ENCODE measurements around the gene PYGO1.
"Not testable (repeated sequence)": the region's sequence is repeated elsewhere in the genome, so short reads cannot be mapped to it uniquely, and the experiment has no call there.

The PYGO1 gene

DNA sequence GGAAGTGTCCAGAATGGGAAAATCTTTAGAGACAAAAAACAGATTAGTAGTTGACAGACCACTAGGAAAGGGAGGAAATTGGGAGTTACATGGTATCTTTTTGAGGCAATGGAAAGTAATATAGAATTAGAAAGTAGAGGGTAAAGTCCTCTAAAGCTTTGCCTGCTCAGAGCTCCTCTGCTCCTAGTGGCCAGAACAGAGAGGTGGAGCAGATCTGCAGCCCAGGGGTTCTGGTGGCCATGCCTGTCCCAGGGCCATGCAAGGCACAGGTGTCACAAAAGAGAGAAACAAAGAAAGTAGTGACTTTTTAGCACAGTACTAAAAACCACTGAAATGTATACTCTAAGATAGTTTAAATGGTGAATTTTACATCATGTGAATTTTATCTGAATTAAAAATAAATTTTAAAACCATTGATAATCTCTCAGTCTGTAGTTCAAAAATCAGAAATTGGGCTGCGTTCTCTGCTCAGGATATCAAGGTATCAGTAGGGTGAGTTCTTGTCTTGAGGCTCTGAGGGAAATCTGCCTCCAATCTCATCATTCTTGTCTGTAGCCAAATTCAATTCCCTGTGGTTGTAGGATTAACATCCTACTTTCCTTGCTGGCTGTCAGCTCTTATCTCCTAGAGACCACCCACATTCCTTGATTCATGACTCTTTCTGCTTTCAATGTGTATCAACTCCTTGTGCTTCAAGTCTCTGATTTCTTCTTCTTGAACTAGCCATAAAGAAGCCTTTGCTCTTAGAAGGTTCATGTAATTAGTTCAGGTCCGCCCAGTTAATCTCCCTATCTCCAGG is 23.6 kb downstream of the PYGO1 start:
- DNase-seq, result no peak

DNA sequence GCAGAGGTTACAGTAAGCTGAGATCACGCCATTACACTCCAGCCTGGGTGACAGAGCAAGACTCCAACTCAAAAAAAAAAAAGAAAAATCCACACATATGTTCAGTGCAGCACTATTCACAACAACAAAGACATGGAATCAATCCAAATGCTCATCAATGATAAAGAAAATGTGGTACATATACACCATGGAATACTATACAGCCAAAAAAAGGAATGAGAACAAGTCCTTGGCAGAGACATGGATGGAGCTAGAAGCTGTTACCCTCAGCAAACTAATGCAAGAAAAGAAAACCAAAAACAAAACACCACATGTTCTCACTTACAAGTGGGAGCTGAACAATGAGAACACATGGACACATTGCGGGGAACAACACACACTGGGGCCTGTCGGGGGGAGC is 25.5 kb downstream of the PYGO1 start:
- DNase-seq, result no peak

DNA sequence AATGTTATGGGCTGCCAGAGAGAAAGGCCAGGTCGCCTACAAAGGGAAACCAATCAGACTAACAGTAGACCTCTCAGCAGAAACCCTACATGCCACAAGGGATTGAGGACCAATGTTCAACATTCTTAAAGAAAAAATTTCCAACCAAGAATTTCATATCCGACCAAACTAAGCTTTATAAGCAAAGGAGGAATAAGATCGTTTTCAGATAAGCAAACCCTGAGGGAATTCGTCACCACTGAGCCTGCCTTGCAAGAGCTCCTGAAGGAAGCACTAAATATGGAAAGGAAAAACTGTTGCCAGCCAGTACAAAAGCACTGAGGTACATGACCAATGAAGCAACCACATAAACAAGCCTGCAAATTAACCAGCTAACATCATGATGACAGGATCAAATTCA is 33.1 kb downstream of the PYGO1 start:
- no peak for DNase-seq

DNA sequence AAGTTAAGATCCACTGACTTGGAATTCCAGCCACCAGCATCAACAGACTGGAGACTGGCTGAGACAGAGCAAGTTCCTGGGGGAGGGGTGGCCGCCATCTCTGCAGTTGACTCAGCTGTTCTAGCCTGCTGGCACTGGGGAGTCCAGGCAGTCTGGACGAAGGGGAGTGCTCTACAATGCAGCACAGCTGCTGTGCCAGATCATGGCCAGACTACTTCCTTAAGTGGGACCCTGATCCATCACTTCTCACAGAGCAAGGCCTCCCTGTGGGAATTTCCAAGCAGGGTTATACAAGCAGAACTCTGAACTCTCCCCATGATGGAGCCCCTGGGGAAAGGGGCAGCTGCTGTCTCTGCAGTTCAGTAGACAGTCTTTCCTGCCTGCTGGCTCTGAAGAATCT is 35.2 kb downstream of the PYGO1 start:
- no peak for DNase-seq

DNA sequence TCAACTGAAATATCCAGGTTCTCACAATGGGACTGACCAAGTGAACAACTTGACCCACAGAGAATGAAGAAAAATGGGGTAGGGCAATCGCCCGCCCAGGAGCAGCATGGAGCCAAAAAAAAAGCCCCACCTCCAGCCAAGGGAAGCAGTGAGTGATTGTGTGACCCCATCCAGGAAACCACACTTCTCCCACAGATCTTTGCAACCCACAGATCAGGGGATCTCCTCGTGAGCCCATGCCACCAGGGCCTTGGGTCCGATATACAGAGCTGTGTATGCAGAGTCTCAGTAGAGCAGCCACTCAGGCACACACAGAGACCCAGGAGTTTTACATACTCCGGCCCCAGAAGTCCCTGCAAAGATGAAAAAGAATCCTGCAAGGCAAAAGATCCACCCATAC is 35.7 kb downstream of the PYGO1 start:
- DNase-seq, result no peak

DNA sequence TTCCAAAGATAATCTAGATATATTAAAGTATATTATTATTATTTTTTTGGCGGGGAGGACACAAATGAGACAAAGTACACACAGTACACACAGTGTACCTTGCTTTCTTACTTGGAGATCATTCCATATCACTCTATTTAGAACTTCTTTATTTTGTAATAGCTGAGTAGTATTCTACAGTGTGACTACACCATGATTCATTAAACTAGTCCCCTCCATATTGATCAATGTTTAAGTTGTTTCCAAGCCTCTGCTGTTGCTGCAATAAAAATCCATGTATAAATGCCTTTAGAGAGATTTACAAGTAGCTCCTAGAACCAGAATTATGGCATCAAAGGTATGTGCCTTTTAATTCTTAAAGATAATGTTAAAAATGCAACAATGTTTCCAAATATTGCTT is 38.8 kb downstream of the PYGO1 start:
- DNase-seq, result no peak

DNA sequence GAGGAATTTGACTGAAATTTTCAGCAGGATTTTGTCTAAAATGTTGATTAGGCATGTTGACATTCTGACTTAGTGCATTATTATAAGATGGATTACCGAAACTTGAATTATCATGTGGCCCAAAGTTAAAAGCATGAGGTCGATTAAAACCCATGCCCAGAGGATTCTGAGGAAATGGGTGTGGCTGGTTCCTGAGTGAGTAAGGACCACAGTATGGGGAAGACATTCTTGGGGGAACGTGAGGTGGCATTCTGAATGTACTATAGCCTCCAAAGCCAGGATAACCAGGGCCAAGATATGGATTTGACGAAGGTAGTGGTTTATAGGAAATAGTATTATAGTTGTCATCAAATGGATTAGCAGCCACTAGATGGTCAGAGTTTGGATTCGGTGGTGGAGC is 41.4 kb downstream of the PYGO1 start:
- DNase-seq, result no peak

DNA sequence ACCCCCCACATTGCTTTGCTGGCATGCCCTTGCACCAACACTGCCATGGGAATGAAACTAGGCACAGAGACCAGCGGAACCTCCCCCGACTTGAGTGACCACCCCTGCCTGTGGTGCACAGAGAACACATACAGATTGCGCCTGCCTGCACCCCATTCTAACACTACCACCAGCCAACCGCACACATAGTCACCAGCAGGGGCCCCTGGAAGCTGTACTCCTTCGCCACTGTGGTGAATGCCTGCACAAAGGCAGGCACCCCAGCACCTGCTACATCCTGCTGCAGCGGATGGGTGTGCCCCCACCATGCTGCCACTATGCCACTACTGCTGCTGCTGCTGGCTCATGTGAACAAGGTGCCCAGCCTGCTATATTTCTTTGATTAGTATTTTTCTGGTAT is 52.7 kb downstream of the PYGO1 start:
- DNase-seq, result no peak

DNA sequence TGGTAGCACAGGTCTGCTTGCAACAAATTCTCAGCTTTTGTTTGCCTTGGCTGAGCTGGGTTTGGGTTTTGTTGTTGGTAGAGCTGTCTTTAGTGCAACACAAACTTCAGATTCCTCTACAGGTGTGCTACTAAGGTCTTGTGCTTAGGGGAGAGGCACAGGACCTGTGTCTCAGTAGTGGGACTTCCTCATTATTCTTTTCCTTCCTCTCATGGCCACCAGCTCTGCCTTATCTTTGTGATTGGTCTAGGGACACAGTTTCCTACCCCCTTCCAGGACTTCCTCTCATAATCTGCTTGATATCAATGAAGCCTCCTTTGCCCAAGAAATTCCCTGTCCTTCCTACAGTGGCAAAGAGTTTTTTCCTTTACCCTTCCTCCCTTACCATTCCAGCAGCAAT is 55.2 kb downstream of the PYGO1 start:
- DNase-seq, result no peak

DNA sequence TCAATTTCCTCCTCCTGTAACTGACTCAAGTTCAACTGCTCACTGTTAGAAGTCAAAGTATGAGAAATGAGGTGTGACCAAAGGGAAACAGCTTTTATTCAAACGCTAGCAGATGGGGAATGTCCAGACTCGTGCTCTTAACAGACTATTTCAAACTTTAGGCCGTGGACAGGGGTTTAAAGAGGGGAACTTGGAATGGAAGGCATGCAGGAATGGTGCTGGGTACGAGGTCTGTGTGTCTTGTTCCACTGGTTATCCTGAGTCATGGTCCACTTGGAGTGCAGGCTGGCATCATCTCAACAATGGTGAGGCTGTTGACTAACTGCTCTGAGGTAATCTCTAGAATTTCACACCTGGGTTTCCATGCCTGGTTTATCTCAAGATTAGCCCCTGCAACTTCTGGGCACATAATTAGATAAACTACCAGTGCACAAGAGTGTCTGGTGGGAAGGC is 57.3 kb downstream of the PYGO1 start:
- DNase-seq, result no peak

DNA sequence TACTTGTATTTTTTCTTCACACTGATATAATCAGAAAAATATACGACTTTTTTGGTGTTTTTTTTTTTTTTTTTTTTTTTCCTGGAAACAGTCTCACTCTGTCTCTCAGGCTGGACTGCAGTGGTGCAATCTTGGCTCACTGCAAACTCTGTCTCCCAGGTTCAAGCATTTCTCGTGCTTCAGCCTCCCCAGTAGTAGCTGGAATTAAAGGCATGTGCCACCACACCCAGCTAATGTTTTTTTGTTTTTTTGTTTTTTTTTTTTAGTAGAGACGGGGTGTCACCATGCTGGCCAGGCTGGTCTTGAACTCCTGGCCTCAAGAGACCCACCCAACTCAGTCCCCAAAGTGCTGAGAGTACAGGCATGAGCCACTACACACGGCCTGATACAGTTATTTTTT is 59.3 kb downstream of the PYGO1 start:
- DNase-seq, result no peak

DNA sequence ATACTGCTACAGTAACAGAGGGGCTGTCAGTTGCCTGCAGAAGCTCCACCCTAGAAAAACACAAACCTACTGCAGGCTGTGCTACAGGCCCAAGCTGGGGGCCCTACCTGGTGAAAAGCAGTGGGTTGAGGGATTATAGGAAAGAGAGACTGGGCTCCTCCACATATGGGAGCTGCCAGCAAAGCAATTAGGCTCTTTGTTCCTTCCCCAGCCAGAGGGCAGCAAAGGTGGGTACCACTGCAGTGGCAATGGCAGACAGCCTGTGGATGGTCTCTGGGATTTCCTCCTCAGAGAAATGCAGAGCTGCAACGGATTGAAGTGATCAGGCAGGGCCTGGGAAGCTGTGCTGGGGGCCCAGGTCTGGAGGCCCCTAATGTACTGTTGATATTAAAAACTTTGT is 61.0 kb downstream of the PYGO1 start:
- DNase-seq, result no peak

DNA sequence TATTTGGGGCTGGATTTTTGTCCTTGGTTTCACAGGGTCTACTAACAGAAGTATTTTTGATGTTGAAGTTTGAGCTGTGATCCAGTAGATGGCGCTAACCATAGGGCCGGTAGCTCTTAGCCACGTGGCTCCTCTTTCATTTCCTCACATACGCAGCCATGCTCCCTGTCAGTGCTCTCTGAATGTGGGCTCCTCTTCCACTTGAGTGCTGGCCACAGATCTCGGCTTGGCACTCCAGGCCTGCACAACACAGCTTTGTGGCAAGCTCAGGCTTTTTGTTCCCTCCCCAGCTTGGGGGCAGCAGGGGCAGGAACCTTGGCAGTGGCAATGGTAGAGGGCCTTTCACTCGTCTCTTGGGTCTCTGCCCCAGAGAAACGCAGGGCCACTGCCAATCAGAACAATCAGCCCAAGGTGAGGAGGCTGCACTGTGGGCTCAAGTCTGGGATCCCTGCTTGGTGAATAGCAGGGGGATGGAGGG is 61.5 kb downstream of the PYGO1 start:
- DNase-seq, result peak; percentile 18

DNA sequence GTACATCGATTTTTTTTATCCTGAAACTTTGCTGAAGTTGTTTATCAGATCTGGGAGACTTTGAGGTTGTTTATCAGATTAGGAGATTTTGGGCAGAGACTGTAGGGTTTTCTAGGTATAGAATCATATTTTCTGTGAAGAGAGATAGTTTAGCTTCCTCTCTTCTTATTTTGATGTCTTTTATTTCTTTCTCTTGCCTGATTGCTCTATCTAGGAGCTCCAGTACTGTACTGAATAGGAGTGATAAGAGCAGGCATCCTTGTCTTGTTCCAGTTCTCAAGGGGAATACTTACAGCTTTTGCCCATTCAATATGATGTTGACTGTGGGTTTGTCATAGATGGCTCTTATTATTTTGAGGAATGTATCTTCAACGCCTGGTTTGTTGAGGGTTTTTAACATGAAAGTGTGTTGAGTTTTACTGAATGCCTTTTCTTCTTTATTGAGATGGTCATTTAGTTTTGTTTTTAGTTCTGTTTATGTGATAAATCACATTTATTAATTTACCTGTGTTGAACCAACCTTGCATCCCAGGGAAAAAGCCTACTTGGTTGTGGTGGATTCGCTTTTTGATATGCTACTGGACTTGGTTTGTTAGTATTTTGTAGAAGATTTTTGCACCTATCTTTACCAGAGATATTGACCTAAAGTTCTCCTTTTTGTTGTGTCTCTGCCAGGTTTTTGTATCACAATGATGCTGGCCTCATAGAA is 65.2 kb downstream of the PYGO1 start:
- DNase-seq, result no peak

DNA sequence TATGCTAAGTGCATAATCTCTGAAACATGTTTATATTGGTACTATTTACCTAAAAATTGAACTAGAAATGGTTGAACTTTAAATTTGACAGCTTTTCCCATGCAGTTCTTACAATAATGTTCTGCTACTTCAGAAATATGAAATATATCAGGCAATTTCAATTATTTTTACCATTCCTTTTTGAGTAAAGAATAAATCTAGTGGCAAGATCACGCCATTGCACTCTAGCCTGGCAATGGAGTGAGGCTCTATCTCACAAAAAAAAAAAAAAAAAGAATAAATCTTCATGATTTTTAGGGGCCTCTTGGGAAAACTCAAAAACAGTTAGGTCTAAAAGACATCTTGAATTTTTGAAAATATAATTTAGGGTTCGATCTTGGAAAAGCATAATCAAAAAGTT is 69.5 kb downstream of the PYGO1 start:
- no peak for DNase-seq

DNA sequence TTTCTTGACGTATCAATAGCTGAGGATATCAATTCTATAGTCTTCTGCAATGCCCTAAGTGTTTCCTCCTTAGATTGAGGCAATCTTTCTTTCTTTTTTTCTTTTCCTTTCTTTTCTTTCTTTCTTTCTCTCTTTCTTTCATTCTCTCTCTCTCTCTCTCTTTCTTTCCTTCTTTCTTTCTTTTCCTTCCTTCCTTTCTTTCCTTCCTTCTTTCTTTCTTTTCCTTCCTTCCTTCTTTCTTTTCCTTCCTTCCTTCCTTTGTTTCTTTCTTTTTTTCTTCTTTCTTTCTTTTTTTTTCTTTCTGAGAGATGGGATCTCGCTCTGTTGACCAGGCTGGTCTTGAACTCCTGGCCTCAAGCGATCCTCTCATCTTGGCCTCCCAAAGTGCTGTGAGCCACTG is 70.1 kb downstream of the PYGO1 start:
- DNase-seq, result no peak

DNA sequence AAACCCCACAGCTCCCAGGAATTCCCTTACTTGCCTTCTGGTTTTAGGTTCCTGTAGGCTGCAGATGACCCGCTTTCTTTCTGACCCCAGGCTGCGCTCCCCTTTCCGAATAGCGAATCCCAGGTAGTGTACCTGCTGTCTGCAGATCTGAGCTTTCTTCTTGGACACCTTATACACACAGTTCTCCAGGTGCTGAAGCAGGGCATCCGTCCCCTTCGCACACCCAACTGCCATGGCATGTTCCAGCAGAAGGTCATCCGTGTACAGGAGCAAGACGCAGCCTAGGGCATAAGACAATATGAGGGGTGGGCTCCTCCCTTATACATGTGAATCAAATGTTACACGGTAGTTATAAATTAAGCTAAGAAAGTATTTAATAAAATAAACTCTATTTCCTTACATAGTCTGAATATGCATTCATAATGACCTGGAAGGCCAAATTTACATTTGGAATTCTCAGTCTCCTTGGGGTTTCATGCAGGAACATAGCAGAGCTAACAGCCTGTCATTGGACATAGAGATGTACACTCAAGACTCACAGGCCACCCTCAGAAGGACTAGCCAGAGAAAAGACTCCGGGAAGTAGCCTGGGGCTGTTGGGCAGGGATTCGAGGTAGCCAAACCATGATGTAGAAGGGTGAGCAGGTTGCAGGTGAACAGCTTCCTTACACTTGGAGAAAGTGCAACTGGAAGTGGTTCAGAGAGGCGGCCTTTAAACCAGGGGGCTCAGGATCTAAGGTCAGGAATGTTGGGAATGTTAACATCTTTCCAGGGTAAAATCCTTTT is 72.0 kb downstream of the PYGO1 start:
- no peak for DNase-seq

DNA sequence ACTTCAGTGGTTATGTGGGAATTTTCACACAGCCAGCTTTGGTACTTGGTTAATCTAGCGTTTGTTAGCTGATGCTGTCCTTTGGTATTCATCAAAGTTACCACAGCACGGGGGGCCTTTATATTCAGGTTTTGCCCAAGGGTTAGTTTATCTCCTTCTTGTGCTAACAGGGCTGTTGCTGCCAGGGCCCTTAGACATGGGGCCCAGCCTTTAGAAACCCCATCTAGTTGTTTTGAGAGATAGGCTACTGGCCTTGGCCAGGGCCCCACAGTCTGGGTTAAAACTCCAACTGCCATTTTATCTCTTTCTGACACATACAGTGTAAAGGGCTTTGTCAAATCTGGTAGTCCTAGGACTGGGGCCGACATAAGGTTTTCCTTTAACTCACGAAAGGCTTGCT is 72.7 kb downstream of the PYGO1 start:
- DNase-seq, result no peak

DNA sequence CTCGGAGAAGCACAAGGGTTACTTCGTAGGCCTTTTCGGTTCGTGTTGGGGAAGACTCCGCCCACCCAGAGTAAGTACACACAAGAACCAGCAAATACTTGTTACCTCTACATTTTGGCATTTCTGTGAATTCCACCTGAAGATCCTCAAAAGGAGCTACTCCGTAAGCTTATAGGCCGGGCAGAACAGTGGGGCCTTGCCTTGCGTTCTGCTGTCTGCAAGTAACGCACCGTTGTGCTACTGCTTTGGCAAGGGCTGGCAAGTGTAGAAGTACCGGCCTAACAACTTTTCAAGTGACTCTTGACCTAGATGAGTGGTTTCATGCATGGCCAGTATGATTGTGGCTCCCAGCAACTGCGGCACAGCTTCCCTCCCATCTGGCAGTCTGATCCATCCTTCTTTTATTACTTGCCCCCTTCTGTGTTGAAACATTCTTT is 73.7 kb downstream of the PYGO1 start:
- DNase-seq, result no peak

DNA sequence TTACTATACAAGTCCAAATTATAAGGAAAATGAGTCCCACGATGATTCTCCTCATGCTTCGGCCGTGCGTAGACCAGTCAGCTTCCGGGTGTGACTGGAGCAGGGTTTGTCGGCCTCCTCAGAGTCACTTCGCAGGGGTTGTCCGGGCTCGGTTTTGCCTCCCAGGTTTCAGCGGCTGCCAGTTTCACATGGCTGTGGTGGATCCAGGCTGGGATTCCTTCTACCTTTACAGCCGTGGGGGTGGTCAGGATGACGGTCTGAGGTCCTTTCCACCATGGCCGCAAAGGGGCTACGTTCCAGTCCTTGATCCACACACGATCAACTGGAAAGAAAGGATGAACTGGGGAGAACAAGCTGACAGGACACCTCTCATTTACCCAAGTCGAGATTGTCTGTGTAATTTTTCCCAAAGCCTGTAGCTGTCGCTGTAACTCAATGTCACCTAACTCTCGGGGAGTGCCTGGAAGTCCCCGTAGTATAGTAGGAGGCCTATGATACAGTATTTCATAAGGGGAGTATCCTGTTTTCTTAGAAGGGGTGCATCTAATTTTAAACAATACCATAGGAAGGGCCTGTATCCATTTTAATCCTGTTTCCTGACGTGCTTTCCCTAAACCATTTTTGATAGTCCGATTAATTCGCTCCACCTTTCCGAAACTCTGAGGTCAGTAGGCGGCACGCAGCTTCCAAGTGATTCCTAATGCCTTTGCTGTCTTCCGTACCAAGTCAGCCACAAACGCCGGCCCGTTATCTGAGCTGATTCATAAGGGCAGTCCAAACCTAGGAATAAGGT is 74.3 kb downstream of the PYGO1 start:
- DNase-seq, result not testable (repeated sequence)

DNA sequence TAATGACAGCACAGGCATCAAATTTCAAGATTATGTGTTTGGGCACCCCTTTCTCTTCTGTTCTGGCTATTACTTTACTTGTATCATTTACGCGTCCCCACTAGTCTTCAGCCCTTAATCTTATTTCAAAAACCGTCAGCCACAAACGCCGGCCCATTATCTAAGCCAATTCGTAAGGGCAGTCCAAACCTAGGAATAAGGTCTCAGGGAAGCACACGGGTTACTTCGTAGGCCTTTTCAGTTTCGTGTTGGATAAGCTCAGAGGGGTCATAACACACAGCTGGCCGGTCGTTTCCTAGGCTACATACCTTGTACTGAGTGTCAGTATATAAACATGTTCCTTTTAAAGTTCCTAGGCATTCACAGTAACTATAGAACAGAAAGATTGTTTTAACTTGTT is 75.0 kb downstream of the PYGO1 start:
- no peak for DNase-seq

DNA sequence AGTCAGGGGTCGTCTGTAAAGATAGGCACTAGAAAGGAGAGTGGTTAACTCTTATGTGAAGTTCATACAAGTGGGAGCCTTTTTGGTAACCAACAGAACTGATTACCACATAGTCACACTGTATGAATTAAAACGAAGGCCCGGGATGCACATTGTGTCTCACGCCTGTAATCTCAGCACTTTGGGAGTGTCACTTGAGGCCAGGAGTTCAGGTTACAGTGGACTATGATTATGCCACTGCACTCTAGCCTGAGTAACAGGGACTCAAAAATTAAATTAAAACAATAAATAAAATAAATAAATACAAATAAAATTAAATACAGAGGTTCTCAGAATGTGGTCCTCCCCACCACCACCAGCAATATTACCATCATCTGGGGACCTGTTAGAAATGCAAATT is 80.6 kb downstream of the PYGO1 start:
- DNase-seq, result no peak

DNA sequence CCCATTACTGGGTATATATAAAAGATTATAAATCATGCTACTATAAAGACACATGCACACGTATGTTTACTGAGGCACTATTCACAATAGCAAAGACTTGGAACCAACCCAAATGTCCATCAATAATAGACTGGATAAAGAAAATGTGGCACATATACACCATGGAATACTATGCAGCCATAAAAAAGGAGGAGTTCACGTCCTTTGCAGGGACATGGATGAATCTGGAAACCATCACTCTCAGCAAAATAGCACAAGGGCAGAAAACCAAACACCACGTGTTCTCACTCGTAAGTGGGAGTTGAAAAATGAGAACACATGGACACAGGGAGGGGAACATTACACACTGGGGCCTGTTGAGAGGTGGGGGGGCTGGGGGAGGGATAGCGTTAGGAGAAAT is 82.7 kb downstream of the PYGO1 start:
- DNase-seq, result not testable (repeated sequence)
